Breast epithelium (tissue), 4 donors: ENCODE results near the gene GSX1. TPM values are rescaled to one million over a fixed set of nuclear protein-coding genes. Genes with fewer than 3 reads are reported as not detected.

Source experiments
- DNase-seq, 2 donors: peaks; one replicate each; pipeline ENCODE4 v3.0.0-alpha.2; 2019; ENCODE audit warnings: low spot score in 2 of 2
- H3K27ac ChIP-seq, 2 donors: fragments of 200-600 bp; sonication (generic) in 1 of 2; one replicate each; pipeline ENCODE4 v1.5.1; 2016 to 2019; ENCODE audit warnings: mild to moderate bottlenecking in 1 of 2
- H3K27me3 ChIP-seq, 2 donors: fragments of 200-600 bp; sonication (generic) in 1 of 2; one replicate each; pipeline versions ENCODE4 v1.5.1 to v1.6.0; 2017 to 2019; ENCODE audit warnings: control low read depth in 1 of 2, mild to moderate bottlenecking in 1 of 2
- H3K36me3 ChIP-seq: fragments of 200-600 bp; one replicate; pipeline ENCODE4 v1.5.1; 2019
- H3K4me1 ChIP-seq, 2 donors: fragments of 200-600 bp; sonication (generic); one replicate each; pipeline ENCODE4 v1.5.1; 2016 to 2019; ENCODE audit warnings: control low read depth in 1 of 2
- H3K4me3 ChIP-seq, 3 donors: fragments of 200-600 bp; sonication (generic); 1 replicate in 2 of 3; 2 replicates in 1 of 3; pipeline ENCODE4 v1.5.1; 2016 to 2019; ENCODE audit warnings: mild to moderate bottlenecking in 3 of 3, moderate library complexity in 2 of 3
- H3K9me3 ChIP-seq, 2 donors: fragments of 200-600 bp; sonication (generic) in 1 of 2; one replicate each; pipeline ENCODE4 v1.5.1; 2016 to 2019; ENCODE audit warnings: control low read depth in 1 of 2
- CTCF ChIP-seq, 3 donors: fragments of 450-650 bp; IDR thresholded peaks; one replicate each; pipeline ENCODE4 v1.5.1; 2016 to 2017; ENCODE audit warnings: antibody characterized with exemption in 3 of 3, mild to moderate bottlenecking in 3 of 3, moderate library complexity in 3 of 3
- POLR2A ChIP-seq: fragments of 450-650 bp; IDR thresholded peaks from one replicate; pipeline ENCODE4 v1.6.1; 2016; ENCODE audit warnings: antibody characterized with exemption, mild to moderate bottlenecking, moderate library complexity
- POLR2AphosphoS5 ChIP-seq, 3 donors: sonication (generic); formaldehyde crosslinking; IDR thresholded peaks; one replicate each; pipeline ENCODE4 v1.6.1; 2017; ENCODE audit warnings: antibody characterized with exemption in 3 of 3
- intact Hi-C: fragments of 100-400 bp; cut with DNase I; formaldehyde crosslinking; loops from one replicate; pipeline ENCODE4 v1.15.1; 2023; ENCODE audit warnings: low total_unique reads
- total RNA-seq, 3 donors: library from RNA; depleted of rRNA; stranded (reverse); fragments of >200 nt; gene quantifications; one replicate each; pipeline ENCODE4 v1.1.0, GENCODE V29; 2016

The GSX1 gene
- total RNA-seq, 3 donors from 2014 or later = not detected

- intact Hi-C loops = no loop called here
- H3K27me3 ChIP-seq = peaks cover 0 to 72% of the 10 kb centered on the region in 2 donors
- no peak overlapping the region for H3K4me3 ChIP-seq
- H3K36me3 ChIP-seq = no peaks in the 10 kb centered on the region
- DNase-seq = no peak
- H3K4me1 ChIP-seq = no peaks in the 10 kb centered on the region
- TF ChIP-seq POLR2A = no peak
- no peak for TF ChIP-seq POLR2AphosphoS5 (IDR thresholded peaks at IDR 0.05)
- no peak for TF ChIP-seq CTCF (IDR thresholded peaks at IDR 0.05)
- no peaks in the 10 kb centered on the region for H3K9me3 ChIP-seq
- H3K27ac ChIP-seq = no peak overlapping the region
Measured at GRCh38 chr13:27834095-27834494, 41.8 kb downstream of the GSX1 start.

GRCh38 chr13:27835799-27836198 is 43.5 kb downstream of the GSX1 start:
- no peaks in the 10 kb centered on the region for H3K4me1 ChIP-seq
- no peaks in the 10 kb centered on the region for H3K36me3 ChIP-seq
- no peak for DNase-seq
- H3K27ac ChIP-seq = no peak overlapping the region
- no peak for TF ChIP-seq POLR2A
- no peak for TF ChIP-seq CTCF (IDR thresholded peaks at IDR 0.05)
- TF ChIP-seq POLR2AphosphoS5 (IDR thresholded peaks at IDR 0.05) = no peak
- no peak overlapping the region for H3K4me3 ChIP-seq
- H3K9me3 ChIP-seq = no peaks in the 10 kb centered on the region
- H3K27me3 ChIP-seq = peaks cover 0 to 57% of the 10 kb centered on the region in 2 donors
- intact Hi-C loops = no loop called here

GRCh38 chr13:27839809-27840467 is 47.7 kb downstream of the GSX1 start:
- no peak for DNase-seq
- intact Hi-C loops = no loop called here
- Histone ChIP-seq H3K27me3 (peaks cover 0 to 28% of the 10 kb centered on the region in 2 donors), H3K9me3 (peaks cover 0 to 10% of the 10 kb centered on the region in 2 donors), H3K4me3 (no peak overlapping the region), H3K4me1 (no peaks in the 10 kb centered on the region), H3K27ac (no peak overlapping the region), H3K36me3 (no peaks in the 10 kb centered on the region)
- no peak for TF ChIP-seq CTCF (IDR thresholded peaks at IDR 0.05)
- no peak for TF ChIP-seq POLR2AphosphoS5 (IDR thresholded peaks at IDR 0.05)
- TF ChIP-seq POLR2A = no peak

DNA sequence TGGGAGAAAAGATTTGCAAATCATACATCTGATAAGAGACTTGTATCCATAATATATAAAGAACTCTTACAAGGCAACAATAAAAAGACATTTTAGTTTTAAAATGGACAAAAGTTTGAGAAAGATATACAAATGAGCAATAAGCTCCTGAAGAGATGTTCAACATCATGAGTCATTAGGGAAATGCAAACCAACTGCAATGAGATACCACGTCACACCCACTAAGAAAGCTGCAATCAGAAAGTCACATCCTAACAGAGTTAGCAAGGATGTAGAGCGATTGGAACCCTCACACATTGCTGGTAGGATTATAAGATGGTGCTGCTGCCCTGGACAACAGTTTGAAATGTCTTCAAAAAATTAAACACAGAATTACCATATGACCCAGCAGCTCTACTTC is 50.3 kb downstream of the GSX1 start:
- no peak for TF ChIP-seq POLR2AphosphoS5 (IDR thresholded peaks at IDR 0.05)
- no peak for TF ChIP-seq POLR2A
- no peak for TF ChIP-seq CTCF (IDR thresholded peaks at IDR 0.05)
- Histone ChIP-seq H3K27me3 (peaks cover 0 to 14% of the 10 kb centered on the region in 2 donors), H3K9me3 (peaks cover 0 to 10% of the 10 kb centered on the region in 2 donors), H3K36me3 (no peaks in the 10 kb centered on the region), H3K27ac (no peak overlapping the region), H3K4me1 (no peaks in the 10 kb centered on the region), H3K4me3 (no peak overlapping the region)
- intact Hi-C loops = no loop called here
- no peak for DNase-seq

Other genes starting within 250 kb of the GSX1 start
- 10 to 100 TPM in 2 of 3 donors, 1 to 10 TPM in 1; 5.9 to 19.3 (median 19.2) TPM for gene LNX2, start 172.0 kb upstream of the GSX1 start, total RNA-seq
- 100 to 1,000 TPM; 103 to 130 (median 115) TPM for gene POLR1D, start 170.6 kb upstream of the GSX1 start, total RNA-seq
- not detected for gene PDX1, start 127.5 kb downstream of the GSX1 start, total RNA-seq
- under 1 TPM in 1 of 3 donors, not detected in 2; 0.33 TPM for gene CDX2, start 176.8 kb downstream of the GSX1 start, total RNA-seq
- gene URAD, start 196.2 kb downstream of the GSX1 start, total RNA-seq = 1 to 10 TPM in 1 of 3 donors, under 1 TPM in 1, not detected in 1; 0.32 to 1.3 TPM